NOMO-1 (cell line): ENCODE data around the gene RING1.

Experiments used
- DNase-seq, 2 experiments: peaks; one replicate each; lab custom pipeline; 2025; ENCODE audit not compliant: unreplicated experiment in 2 of 2; lab: John Stamatoyannopoulos, UW

Gene RING1

GRCh38 chr6:33171880-33172687, 36.2 kb upstream of the RING1 start:
- DNase-seq, result no peak

- DNase-seq, result no peak
Measured at GRCh38 chr6:33172688-33173534, 35.4 kb upstream of the RING1 start.

- no peak for DNase-seq
Measured at GRCh38 chr6:33173535-33174180, 34.6 kb upstream of the RING1 start.

- DNase-seq, result no peak
Measured at GRCh38 chr6:33174784-33175183, 33.5 kb upstream of the RING1 start.

GRCh38 chr6:33175436-33176069, 32.7 kb upstream of the RING1 start:
- DNase-seq, result no peak

GRCh38 chr6:33176906-33177305, 31.4 kb upstream of the RING1 start:
- DNase-seq, result no peak

- no peak for DNase-seq
Measured at GRCh38 chr6:33177552-33178446, 30.5 kb upstream of the RING1 start.

GRCh38 chr6:33178755-33179475, 29.4 kb upstream of the RING1 start:
- DNase-seq, result no peak

GRCh38 chr6:33181141-33181540, 27.2 kb upstream of the RING1 start:
- DNase-seq, result no peak

- peak in 1 of 2 experiments; percentile 19 for DNase-seq
Measured at GRCh38 chr6:33183071-33183683, 25.1 kb upstream of the RING1 start.

GRCh38 chr6:33185190-33185589, 23.1 kb upstream of the RING1 start:
- DNase-seq, result no peak

GRCh38 chr6:33185654-33186187, 22.6 kb upstream of the RING1 start:
- DNase-seq, result no peak

- no peak for DNase-seq
Measured at GRCh38 chr6:33187809-33188208, 20.5 kb upstream of the RING1 start.

GRCh38 chr6:33189164-33189563, 19.1 kb upstream of the RING1 start:
- no peak for DNase-seq

GRCh38 chr6:33189625-33190448, 18.5 kb upstream of the RING1 start:
- DNase-seq, result no peak

- DNase-seq, result no peak
Measured at GRCh38 chr6:33190504-33191107, 17.7 kb upstream of the RING1 start.

- DNase-seq, result no peak
Measured at GRCh38 chr6:33191383-33192104, 16.8 kb upstream of the RING1 start.
